Peyer's patch (tissue), 4 donors: ENCODE measurements around the gene NKAIN2.

Source experiments
- POLR2A ChIP-seq, 2 donors: fragments of 450-650 bp; IDR thresholded peaks; one replicate each; pipeline ENCODE4 v1.5.1; 2017; ENCODE audit warnings: antibody characterized with exemption in 2 of 2, mild to moderate bottlenecking in 2 of 2, moderate library complexity in 2 of 2
- TF ChIP-seq, protein P1 (sequence below), 6 experiments: fragments of 450-650 bp in 4 of 6; fragments of 200-600 bp in 2 of 6; sonication (generic) in 1 of 6; IDR thresholded peaks; one replicate each; pipeline ENCODE4 v1.5.1; 2017 to 2019; ENCODE audit warnings: antibody characterized with exemption in 6 of 6, mild to moderate bottlenecking in 3 of 6, moderate library complexity in 1 of 6

DNA sequence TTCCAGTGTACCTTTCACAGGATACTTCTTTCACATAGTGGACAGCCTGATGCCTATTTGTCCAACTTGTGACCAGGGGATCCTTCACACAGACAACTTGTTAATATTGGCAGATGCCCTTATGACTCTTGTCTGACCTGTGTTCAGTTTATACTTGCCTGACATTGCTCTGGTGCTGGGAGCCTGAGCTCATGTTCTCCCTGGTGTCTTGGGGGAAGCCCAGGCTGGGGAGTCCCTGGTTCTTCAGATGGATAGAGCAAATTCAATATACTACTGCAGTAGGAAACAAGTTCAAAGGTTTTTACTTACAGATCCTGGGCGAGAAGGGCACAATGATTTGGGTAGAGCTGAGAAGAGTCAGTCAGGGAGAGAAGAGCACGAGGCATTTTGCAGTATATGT lies 76.1 kb downstream of the NKAIN2 start:
- TF ChIP-seq, protein P1, sequence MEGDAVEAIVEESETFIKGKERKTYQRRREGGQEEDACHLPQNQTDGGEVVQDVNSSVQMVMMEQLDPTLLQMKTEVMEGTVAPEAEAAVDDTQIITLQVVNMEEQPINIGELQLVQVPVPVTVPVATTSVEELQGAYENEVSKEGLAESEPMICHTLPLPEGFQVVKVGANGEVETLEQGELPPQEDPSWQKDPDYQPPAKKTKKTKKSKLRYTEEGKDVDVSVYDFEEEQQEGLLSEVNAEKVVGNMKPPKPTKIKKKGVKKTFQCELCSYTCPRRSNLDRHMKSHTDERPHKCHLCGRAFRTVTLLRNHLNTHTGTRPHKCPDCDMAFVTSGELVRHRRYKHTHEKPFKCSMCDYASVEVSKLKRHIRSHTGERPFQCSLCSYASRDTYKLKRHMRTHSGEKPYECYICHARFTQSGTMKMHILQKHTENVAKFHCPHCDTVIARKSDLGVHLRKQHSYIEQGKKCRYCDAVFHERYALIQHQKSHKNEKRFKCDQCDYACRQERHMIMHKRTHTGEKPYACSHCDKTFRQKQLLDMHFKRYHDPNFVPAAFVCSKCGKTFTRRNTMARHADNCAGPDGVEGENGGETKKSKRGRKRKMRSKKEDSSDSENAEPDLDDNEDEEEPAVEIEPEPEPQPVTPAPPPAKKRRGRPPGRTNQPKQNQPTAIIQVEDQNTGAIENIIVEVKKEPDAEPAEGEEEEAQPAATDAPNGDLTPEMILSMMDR (IDR thresholded peaks at IDR 0.05), result no peak
- no peak for TF ChIP-seq POLR2A (IDR thresholded peaks at IDR 0.05)
